GM18867 (cell line): ENCODE results near the gene M1AP.

Source experiments
- ATAC-seq: cut with Tn5 transposase; IDR thresholded peaks from one replicate; pipeline ENCODE4 v1.9.1; 2021; ENCODE audit warnings: mild to moderate bottlenecking, moderate library complexity; ENCODE audit not compliant: unreplicated experiment

The M1AP gene

DNA sequence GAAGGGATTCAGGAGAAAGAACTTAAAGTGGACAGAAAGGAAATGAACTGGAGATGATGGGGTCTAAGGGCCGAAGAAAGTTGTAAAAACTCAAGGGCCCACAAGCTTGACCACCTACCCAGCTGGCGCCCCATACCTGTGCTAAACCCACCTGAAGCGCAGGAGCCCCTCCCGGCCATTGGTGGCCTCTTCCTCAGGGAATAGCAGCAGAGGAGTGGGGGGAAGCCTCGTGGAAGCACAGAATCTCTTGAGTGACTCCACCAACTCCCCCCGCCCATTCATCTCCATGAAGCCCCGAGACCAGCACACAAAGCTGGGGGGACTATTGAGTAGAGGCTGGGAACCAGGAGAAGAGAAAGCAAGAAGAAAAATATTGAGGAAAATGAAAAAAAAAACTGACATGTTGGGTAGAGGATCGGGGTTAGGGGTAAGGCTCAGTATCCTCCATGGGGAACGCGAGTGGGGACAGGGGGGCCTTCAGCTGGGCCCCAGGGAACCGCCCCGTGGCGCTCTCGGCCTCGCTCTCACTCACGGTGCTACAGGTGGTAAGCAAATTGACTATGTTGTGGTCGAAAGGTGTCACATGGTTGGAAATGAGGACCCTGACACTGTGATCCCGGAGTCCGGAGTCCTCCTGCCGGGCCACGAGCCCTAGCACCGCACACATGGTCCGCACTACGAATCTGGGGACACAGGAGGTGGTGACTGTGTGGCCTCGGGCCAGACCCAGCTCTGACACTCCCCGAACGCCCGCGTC lies 119.4 kb downstream of the M1AP start:
- peak; percentile 7 for ATAC-seq

DNA sequence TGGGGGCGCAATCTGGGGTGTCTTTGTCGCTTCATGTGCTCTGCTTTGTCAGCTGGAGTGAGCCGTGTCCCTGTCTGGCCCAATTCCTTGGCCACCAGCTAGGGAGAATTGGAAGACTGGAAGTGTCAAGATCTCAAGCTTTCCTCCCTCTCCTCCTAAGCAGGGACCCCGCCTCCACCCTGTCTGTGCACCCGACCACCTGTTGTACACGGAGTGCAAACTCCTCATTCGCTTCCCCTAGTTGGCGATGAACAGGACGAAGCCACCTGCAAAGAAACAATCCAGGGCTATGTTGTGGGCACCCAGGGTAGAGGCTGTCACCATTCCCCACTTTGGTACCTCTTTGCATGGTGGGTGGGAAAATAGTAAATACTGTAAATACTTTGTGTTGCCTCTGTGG lies 120.4 kb downstream of the M1AP start:
- no peak for ATAC-seq

DNA sequence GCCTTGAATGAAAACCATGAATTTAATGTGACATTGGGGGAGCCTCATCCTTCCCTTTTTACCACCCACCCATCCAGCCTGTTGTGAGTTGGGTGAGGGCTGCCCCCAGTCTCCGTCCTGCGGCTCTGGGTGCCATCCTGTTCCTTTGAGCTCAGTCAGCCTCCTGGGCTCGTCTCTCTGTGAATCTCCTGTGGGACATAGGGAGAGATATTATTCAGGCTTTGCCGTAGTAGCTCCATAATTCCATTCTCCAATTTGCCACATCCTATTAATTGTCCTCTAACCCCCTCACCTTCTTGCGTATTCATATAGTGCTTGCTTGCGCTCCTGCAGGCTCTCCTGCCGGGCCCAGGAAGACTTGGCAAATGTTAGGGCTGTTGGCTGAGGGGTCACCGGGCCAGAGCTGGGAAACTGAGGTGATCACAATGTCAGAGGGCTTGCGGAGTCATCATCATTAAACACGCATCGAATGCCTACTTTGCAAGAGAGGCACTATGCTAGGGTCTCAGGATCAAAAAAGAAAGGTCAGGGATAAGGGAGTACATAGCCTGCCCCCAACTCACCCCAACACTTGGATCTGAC lies 121.4 kb downstream of the M1AP start:
- no peak for ATAC-seq

DNA sequence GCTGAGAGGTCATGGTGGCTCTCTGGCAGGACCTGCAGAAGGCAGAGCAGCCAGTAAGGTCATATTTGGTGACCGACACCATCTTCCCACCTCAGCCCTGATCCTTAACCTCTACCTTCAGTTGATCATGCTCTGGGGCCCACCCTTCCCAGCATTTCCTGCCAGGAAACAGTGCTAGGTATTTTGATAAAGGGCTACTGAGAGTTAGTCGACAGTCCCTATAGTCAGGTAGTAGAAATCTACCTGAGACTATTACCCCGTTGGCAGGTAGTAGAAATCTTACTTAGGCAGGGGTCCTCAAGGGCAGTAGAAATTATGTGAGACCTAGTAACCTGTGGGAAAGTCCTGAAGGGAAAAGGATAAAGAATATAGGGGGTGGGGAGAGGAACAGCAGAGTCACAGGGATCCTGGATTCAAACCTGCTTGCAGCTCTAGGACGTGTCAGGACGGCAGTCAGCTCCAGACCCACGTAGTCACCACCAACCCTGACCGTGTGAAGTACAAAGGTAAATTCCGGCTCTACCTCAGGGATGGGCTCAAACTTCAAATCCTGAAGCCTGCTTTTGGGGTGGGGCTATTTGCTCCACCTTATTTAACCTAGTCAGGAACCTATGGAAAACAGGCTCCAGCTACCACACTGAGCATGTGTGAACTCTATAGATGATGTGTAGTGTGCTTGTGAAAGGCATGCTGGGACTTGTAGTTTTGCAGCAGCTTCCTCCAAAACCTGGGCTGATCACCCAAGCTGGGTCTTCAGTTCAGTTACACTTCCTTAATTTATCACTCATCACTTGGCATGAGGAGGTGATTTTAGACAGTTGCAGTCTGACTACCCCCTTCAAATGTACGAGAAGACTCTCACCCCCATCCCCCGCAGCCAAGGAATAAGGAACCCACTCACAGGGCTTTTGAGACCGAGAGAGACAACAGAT lies 122.1 kb downstream of the M1AP start, which contains the start of gene DQX1:
DQX1 (minus strand) TSS at position 515 of the 932 bp plus-strand sequence; CDS start at position 13, 502 bp downstream.
- ATAC-seq, result no peak

DNA sequence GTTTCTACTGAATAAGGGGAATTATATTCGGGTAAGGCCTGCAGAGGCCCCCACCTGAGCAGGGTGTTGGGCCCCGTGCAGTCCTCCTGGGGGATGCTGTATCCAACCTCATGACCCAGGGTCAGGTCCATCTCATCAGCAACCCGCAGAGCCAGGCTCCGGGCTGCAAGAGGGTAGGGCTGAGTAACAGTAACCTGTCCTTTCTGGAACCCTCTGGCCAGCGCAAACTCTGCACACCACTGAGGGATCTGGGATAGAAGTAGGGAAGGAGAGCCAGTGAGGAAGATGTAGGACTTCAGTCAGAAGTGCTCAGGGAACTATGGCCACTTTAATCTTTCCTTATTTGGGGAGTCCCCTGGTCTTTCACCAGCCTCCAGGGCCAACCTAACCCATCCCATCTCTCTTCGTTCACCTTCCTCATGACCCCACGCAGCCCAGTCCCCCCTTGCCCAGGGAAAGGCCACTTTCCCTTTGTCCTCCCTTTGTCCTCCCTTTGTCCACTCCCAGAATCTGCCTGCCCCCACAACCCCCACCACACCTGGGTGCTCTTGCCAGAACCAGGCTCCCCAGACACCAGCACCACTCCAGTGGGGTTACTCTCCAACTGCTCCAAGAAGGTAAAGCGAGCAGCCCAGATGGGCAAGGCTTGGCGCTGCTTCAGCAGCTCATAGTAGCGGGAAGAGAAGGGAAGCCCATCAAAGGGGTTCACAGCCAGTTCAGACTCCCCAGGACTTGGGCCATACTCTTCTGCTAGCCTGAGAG lies 123.0 kb downstream of the M1AP start:
- no peak for ATAC-seq

DNA sequence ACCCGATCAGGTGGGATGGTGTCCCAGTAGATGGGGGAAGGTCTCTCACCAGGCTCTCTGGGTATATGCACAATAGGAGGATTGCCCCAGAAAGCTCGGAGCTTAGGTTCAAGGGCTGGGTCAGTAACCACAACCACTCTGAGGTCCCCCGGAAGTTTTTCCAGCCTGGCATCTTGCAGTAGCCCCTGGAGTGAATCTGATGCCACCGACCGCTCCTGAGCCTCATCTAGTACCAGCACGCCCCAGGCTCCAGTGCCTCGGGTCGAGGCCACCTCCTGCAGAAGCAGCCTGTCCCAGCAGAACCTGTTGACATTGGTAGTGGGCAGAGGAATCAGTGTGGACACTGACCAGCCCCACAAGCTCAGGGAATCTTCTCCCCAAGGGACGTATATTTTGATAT lies 124.1 kb downstream of the M1AP start:
- no peak for ATAC-seq

DNA sequence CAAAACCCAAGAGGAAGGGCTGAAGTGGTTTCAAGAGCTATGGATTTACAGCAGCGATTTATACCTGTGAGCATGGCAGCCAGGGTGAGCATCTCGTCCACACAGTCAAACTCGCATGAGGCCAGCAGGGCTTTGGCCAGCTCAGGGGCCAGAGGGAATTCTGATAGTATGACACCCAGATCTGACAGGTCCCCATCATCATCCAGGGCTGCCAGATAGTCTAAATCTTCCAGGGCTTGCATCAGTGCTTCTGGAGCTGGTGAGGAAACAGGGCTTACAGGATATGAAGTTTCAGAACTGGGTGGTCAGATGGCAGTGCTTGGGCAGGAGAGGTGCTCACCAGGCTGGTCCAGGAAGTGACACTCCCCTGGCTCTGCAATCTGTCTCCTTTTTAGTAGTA lies 125.6 kb downstream of the M1AP start:
- no peak for ATAC-seq

DNA sequence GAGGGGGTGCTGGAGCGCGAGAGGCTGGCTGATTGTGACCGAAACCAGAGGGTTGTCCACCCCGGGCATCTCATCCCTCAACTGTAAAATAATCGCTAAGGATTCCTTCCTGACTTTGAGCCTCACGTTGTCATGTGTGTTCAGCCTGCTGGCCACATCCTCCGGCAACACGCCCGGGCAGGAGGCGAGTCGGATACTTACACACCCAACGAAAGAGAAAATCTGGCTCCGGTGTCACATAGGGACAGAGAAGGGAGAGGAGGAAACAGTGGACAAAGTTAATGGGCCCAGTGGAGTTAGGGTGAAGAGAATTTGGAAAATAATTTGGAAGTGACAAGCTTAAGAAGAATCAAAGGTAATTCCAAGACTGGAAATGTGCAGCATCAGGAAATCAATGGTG lies 131.5 kb downstream of the M1AP start:
- ATAC-seq, result no peak

DNA sequence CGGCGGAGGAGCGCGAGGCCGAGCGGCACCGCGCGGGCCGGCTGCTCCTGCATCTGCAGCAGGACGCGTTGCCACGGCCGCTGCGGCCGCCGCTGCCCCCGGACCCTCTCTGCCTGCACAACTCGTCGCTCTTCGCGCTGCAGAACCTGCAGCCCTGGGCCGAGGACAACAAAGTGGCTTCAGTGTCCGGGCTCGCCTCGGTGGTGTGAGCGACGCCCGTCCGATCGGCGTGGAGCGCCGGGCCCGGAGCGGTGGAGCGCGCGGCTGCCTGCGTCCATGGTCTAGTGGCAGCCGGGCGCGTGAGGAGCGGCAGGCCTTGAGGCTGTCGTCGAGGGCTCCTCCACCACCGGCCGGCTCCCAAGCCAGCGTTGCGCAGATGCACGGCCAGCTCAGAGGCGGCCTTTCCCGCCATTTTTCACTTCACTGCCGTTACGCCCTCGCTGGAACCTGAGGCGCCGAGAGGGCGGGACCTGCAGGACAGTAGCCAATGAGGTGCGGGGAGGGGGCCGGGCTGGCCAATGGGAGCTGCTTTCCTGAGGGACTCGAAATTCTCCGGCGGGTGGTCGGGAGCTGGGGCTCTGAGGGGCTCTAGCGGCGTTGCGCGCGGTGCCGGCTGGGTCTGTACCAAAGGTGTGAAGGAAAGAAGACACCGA lies 132.0 kb downstream of the M1AP start:
- no peak for ATAC-seq

DNA sequence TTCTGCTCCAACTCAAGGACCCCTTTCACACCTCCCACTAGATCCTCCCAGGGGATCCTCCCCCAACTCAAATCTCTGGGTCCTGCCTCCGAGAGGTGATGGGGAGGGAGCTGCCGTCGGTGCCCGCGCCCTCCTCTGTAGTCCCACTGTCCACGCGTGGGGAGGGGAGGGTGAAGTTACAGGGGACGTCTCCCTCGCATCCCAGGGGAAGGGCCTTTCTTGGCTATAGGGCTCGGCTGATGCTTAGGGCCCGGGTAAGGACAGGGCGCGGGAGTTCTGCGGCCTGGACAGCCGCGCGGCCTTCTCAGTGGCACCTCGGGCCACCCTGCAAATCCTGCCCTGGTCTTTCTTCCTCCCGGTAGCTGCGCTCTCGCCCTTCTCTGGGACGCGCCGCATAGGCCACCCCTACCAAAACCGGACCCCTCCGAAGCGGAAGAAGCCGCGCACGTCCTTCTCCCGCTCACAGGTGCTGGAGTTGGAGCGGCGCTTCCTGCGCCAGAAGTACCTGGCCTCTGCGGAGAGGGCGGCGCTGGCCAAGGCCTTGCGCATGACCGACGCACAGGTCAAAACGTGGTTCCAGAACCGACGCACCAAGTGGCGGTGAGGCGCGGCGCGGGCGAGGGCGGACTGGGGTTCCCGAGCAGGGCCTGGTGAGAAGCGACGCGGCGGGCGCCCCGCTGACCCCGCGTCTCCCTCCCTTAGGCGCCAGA lies 132.7 kb downstream of the M1AP start:
- no peak for ATAC-seq

DNA sequence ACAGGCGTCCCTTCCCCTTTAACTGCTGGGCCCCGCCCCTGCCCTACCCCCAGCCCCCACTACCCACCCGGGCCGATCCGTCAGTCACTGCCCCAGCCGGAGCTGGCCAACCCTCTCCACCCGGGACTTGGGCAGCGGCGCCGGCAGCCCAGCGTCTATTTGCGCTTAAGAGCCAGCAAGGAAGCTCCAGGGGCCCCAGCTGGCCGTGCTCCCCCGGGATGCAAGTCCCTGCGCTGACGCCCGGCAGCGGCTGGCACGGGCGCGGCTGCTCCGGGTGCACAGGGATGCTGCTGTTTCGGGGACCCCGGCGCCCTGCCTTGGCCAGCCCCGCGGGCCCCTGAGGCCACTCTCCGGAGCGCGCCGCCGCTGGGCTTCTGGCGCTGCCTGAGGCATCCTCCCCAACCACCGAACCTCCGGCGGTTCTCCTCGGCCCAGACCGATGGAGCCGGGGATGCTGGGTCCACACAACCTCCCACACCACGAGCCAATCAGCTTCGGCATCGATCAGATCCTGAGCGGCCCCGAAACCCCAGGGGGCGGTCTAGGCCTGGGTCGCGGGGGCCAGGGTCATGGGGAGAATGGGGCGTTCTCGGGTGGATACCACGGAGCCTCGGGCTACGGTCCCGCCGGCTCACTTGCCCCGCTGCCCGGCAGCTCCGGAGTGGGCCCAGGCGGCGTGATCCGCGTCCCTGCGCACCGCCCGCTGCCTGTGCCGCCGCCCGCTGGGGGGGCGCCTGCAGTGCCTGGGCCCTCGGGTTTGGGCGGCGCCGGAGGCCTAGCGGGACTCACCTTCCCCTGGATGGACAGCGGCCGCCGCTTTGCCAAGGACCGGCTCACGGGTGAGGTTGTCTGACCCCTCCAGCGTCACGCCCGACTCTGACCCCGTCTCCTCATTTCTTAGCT lies 133.5 kb downstream of the M1AP start, which contains the start of gene TLX2:
TLX2 (plus strand) TSS at position 83 of the 903 bp plus-strand sequence; CDS start at position 440, 357 bp downstream.
- ATAC-seq, result no peak

DNA sequence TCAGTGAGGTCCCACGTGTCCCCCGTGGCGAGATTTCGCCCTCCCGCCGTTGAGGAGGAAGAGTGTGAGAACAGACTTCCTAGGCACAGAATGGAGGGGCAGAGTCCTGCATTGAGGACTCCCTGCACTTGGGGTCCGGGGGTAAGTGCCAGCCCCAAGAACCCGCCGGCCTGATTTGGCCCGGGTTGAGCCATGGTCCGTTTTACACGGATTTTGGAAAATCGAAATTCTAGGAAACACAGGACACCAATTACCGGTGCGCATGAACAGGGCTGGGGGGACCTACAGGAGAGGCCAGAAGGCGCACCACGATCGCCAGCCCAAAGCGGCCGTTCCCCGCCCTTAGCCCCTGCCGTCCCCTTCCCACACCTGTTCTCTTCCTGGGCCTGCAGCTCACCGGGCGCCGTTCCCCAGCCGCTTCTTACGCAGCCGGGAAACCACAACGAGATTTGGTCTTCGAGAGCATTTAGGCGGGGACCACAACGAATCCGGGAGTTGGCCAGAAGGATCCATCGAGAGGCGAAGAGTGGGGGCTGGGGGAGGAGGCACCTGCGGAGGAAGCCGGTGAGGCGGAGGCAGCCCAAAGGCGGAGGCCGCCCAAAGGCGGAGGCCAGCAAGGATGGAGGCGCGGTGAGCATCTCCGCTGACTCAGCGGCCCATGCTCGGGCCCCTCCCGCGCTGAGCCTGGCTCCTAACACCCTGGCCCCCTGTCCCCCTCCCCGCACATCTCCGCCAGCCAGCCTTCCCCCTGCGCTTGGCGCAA lies 134.3 kb downstream of the M1AP start:
- ATAC-seq, result no peak

DNA sequence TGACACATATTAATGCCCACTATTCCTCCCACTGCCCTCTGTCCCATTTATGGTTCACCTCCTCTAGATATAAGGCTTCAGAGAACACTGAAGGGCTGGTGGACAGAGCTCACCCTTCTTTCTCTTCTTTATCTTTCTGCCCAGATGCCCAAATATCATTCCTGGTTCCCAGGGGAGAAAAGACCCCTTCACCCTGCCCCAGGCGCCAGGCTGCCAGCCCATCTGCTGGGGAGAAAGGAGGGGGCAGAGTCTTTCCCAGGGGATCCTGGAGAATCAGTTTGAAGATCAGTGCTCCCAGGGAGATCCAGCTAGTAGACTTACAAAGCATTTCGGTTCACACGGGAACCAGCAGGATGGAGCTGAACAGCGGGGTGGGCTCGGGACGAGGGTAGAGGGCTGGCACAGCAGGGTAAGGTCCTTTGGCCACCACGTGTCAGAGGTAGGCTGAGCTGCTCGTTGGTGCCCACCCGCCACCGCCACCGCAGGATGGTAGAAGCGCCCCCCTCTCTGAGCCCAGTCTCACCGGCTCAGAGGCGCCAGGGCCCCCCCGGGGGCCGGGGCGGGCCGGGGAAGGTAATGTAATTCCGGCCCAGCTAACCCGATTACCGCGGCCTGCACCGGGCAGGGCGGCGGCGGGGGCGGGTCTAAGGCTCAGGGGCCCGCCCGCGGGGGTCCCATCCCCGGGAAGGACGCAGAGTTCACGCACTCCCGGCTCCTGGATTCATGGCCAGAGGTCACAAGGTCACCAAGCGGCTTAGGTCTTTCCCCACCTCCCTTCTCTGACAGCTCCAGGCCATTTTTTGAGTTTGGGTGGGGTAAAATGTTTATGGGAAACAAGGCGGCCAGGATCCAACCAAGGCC lies 135.2 kb downstream of the M1AP start:
- ATAC-seq, result no peak

DNA sequence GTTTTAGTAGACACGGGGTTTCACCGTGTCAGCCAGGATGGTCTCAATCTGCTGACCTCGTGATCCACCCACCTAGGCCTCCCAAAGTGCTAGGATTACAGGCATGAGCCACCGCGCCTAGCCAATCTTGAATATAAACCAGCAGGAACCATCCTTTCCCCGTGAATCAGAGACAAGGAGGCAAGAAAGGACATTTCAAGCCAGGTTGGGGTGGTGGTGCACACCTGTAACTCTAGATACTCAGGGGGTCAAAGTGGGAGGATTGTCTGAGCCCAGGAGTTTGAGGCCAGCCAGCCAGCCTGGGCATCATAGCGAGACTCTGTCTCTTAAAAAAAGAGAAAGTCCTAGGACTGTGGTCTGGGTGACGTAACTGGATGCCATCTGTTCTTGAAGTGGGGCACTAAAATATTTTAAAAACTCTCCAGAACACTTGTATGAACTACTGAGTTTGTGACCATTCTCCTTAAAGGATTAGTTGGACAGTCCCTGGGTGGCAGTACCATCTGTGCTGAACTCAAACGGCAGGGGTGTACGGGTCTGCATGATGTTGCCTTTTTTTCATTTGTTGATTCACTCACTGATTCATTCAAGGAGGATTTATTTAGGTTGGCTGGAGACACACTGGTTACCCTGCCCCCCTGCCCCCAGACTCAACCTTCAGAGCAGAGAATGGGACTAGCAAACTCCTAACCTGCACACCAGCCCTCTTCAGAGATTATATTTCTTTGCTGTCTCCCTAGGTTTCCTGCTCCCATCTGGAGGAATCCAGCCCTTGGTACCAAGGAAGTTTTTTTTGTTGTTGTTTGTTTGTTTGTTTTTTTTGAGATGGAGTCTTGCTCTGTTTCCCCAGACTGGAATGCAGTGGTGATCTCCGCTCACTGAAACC lies 136.8 kb downstream of the M1AP start:
- ATAC-seq, result no peak

DNA sequence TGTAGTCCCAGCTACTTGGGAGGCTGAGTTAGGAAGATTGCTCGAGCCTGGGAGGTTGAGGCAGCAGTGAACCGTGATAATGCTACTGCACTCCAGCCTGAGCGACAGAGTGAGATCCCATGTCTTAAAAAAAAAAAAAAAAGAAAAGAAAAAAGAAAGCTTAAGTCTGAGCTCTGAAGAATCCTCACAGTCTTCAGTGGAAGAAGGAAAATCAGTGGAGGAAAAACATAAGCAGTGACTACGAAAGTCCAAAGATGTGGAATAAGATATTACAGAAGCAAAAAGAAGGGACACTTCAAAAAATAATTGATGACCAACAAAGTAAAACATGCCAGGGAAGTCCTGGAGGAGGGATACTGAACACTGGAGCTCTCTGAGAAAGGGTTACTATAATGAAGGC lies 137.9 kb downstream of the M1AP start:
- no peak for ATAC-seq
